Glomerular endothelial cell (primary cell): ENCODE data around the gene KIF21A. TPM values are rescaled to one million over a fixed set of nuclear protein-coding genes. Genes with fewer than 3 reads are reported as not detected.

ENCODE experiments used
- DNase-seq: peaks from one replicate; pipeline ENCODE4 v3.0.0-alpha.2; 2011; ENCODE audit warnings: low read depth, low spot score; ENCODE audit errors: extremely low read depth
- total RNA-seq: library from RNA; depleted of rRNA; stranded (reverse); fragments of >200 nt; gene quantifications from 2 replicates; pipeline ENCODE4 v1.2.3, GENCODE V29; 2015

KIF21A gene
- total RNA-seq, 1 donor from 2014 or later, result 11.0 TPM

DNA sequence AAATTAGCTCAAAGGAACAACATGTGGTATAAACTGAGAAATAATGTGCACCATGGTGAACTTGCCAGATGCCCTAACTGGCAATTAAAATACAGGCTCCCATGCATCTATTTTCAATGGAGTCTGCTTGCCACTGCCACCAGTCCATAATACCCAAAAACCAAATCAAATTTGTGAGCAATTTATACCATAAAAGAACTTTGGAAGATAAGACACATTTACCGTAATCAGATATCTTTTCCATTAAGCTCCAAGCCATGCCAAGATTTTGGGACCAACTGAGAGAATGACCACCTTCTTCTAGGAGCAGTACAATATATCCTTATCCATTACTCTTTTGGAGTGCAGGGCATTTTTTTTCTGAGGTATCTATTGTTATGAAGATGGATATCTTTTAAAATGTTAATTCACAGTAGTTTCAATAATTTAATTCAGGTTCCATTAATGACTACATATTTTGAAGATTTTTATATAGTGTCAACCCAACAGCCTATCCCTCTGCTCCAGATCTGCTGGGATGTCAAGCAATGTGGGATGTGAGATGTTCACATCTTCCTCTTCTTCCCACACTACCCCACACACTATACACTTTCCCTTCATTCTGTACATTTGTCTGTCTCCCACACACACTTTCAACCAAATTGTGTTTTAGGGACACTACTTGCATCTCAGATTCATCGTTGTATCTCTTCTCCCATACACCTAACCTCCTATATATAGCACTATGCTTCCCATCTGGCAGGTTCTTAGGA lies 53.3 kb downstream of the KIF21A start:
- no peak for DNase-seq

DNA sequence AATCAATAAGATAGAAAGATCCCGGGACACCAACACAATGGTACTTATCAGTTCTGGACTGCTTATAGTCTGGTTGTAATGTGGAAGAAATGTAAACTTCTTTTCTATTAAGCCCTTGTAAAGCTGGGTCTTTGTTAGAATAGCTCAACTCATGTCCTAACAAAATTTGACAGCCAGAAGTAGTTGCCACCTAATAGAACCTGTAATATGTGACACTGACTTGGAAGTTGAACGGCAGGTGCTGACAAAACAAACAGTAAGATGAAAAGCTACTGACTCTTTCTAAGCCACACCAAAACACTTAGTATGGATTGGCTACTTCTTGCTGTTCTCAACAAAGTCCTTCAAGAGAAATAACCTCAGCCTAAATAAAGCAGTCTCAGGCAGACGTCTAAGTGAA lies 56.6 kb downstream of the KIF21A start:
- DNase-seq, result no peak

DNA sequence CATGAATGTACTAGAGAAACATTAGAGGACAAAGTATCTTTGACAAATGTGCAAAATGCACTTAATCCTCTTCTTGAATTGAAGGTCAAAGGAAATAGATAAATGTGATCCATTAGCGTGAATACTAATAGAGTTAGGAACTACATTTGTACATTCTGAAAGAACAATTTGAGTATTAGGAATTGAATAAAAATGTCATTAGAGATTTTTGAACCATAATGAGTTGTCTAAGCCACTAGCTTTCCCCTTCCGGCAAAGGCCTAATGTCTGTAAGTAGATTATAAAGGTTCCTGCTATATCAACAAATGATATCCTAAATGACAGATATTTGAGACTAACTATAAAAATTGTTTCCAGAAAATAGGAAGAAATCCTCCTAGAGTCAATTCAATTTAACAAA lies 59.8 kb downstream of the KIF21A start:
- DNase-seq, result no peak

DNA sequence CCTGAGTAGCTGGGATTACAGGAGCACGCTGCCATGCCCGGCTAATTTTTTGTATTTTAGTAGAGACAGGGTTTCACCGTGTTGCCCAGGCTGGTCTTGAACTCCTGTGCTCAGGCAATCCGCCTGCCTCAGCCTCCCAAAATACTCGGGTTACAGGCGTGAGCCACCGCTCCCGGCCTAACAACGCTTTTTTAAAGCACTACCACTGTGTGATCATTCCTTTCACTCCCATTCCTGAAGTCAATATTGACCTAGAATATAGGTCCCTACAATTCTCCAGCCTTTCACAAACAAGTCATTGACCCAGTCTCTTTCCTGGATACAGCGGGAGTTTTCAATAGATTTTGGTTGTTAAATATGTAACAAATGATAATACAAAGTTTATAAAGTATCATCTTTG lies 62.8 kb downstream of the KIF21A start:
- DNase-seq, result no peak

DNA sequence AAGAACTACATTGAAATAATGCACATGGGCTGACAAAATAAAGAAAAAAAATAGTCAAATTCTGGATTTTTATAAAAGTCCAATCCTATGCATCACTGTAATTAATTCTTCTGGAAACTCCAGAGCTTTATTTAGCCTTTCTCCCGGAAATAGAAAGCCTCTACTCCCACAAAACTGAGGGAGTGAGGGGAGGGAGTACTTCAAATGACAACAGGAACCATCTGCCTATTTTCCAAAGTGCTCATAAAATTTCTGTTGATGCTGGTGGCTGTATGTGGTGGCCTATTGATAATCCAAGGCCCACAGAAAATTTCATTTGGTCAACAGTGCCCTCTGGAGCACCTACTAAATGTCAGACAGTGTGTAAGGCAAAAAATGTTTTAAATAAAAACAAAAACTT lies 64.6 kb downstream of the KIF21A start:
- DNase-seq, result no peak

DNA sequence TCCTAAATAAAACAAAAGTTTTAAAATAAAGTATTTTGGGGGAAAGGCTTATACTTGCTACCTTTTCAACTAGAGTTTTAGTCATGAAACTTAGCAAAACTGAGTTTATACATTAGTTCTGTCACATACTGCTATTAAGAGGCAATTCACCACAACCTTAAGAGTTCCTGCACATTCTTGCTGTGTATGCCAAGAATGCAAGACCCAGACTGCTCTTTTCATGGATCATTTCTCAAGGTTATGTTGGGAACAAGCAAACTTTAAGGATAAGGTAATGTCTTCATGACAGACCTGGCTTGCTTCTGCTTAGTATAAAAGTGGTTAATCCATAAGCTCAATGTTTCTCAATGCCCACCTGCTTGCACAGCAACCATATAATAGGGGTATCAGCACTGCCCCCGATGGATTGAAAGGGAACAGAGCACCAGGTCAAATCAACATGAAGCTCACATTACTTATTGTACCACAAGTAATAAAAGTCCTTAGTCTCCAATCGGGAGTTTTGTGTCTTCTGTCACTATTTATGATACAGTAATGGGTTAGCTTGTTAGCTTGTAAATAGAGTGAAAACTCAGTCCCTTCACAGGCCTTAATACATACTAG lies 67.6 kb downstream of the KIF21A start:
- no peak for DNase-seq

DNA sequence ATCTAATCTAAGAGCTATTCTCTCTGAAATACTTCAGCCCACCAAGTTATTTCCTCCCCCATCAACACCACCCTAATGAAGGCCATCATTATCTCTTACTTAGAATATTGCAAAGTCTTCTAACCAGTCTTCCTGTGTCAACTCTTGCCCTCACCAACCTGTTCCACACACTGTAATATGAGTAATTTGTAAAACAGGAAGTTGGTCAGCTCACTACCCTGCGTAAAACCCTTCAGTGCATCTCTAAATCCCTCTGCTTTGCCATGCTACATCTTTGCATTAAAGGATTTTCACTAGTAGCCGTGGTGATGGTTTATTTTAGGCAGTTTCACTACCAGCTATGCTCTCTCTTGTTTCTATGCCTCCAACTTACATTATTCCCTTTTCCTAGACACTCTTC lies 70.0 kb downstream of the KIF21A start:
- DNase-seq, result no peak

DNA sequence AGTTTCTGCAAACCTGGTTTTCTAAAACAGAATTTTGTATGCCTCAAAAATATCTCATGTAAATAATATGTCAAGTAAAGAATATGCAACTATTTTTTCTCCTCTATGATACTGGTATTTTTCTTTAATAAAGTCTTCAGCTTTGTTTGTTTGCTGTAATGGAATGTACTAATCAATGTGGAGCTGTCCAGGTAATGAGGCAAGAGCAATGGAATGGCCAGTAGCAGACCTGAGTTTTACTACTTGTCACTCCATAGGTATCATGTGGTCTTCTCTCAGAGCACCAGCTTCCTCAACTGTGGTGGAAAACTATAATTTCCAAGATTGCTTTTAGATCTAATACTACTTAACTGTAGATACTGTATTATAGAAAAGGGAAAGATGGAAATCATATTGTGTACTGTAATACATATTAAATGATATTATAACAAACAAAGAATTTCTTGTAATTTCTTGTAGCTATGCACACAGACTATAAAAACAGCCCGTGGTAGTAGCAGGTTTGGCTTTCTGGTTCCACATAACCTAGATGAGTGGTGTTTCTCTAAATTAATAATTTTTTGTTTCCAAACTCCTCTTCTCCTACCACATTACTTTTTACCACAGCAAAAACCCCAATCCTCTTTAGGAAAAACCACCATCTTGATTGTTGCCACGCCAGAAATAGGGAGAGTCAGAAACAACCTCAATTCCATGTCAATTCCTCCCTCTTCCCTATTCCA lies 70.6 kb downstream of the KIF21A start:
- no peak for DNase-seq

DNA sequence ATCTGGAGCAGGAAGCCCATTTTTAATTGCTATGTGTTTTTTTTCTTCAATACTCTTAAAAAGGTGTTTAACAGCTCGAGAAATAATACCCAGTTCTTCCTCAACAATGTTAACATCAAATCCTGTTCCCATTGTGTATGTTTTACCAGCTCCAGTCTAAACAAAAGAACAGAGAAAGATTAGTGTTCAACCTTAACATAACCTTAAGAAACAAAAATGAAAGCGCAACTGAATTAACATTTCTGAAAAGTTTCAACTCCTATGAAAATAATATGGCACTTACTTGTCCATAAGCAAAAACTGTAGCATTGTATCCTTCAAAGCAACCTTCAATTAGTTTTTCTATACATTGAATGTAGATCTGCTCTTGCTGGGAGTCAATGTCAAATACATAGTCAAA lies 73.2 kb downstream of the KIF21A start:
- no peak for DNase-seq

DNA sequence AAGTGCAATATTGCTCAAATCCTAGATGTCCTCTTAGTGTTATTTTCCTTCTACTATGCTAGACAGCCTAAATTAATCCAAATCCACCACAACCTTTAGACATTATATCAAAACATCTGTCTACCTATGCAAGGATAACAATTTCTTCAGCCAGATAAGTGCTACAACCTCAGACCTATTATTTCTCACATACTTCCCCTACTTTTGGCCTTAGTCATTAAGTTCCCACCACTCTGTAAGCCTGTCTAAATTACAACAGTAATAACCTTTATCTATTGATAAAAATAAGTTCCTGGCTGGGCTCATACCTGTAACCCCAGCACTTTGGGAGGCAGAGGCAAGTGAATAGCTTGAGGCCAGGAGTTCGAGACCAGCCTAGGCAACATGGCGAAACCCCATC lies 74.0 kb downstream of the KIF21A start:
- no peak for DNase-seq

DNA sequence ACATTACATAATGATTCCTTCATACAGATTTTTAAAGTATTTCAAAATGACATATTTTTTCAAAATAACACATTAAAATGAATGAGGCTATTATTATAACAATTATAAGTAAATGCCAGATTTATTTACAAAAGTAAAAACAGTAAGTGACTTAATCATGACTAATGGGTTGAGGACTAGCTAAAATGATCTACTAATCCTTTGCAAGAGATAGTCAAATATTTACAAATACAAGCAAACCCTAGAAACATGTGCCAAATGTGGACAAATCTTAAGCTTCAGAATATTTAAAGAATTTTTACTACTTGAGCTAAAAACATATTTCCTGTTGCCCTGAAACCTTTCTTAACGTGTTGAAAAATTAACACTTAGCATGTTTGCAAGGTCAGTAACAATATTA lies 74.8 kb downstream of the KIF21A start:
- DNase-seq, result no peak

DNA sequence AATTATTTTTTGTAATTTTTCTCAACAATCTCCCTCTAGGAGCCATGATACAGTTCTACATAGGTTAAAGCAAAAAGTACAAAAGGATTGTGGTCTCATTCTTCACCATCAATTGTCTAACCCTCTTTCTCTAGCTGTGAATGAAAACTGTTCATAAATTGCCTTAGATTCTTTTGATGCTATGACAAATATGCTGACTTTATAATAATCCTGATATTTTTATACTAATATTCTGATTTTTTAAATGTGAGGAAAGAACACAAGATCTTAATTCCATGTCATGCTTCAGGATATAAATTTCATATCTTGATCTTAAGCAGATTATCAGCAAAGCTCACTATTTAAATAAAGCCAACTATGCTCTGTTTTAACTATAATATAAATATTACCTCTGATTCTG lies 75.4 kb downstream of the KIF21A start:
- DNase-seq, result no peak

DNA sequence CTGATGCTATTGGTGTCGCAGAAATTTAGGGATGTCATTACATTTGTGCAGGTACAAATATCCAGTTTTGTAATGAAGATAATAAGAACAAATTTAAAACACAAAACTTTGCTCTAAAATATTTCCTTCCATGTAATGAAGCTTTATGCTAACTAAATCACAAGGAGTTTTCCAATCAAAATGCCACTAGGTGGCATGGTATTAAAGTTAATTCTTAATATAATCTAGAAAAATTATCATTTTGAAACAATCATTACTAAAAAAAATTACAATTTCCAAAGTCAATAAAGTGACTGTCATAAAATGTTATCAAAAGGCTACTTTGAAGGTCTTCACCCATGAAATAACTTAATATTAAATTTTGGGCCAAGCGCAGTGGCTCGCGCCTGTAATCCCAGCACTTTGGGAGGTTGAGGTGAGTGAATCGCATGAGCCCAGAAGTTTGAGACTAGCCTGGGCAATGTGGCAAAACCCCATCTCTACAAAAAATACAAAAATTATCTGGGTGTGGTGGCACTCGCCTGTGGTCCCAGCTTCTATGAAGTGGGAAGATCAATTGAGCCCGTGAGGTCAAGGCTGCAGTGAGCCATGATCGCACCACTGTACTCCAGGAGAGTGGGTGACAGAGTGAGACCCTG lies 77.4 kb downstream of the KIF21A start:
- no peak for DNase-seq

DNA sequence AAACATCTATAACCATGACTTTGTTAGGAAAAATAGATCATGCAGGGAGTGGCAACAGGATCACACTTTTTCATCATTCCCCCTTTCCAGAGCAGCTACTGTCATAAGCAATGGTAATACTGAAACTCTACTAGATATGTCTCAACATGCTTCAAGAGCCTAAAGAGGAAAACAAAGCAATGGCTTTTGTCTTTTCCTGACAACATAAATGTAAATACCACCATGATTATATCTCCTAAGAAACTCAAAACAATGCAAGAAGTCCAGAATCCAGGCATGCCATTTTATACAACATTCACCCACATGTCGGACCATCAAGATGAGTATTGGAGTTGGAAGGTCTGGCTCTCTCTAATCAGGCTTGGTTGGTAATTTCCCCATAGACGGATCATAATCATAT lies 78.7 kb downstream of the KIF21A start:
- DNase-seq, result no peak

DNA sequence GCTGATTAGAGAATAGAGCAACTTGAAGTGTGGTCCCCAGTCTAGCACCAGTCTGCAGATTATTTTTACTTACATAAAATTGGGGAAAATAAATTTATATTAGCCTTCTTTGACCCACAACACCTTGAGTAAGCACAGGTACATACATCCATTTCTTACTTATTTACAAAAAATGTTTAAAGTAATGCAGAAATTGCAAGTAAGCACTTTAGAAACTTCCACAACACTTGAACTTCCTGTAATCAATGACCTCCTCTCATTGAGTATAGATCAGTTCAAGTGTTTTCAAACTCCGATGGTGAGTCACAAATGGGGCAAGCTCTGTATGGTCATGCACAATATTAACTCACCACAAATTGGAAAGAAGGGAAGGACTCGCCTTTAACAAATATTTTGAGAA lies 83.3 kb downstream of the KIF21A start:
- no peak for DNase-seq

DNA sequence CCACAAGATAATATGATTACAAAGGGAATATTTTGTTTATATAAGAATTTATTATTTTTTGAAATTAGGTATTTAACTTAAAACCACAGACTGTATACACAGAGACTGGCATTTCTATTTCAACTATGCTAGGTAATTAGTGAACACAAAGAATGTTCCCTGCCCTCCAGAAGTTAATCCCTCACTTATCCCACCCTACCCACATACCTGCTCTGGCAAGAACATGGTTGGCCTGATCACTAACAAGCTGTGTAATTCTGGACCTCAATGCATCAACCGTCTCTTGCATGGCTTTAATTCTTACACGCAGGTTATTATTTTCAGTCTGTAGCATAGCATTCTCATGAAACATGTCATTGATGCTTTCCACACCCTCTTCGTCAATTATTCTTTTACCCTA lies 85.9 kb downstream of the KIF21A start:
- no peak for DNase-seq

DNA sequence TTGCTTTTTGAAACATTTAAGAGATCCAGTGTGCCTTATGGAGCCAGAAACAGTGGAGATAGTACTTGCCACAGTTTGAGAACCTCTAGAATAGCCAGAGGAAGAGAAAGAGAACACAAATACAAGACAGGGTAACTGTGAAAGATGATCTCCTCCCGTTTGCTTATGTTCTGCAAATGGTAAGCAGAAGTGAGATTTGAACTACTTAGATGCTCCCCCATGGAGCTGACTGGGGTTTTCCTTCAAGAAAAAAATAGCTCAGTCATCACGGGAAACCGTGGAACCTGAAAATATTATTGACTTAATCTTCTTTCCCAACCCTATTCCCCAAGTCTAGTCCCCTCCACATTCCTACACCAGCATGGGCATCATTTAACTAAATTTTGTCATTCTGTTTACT lies 87.1 kb downstream of the KIF21A start:
- DNase-seq, result no peak

DNA sequence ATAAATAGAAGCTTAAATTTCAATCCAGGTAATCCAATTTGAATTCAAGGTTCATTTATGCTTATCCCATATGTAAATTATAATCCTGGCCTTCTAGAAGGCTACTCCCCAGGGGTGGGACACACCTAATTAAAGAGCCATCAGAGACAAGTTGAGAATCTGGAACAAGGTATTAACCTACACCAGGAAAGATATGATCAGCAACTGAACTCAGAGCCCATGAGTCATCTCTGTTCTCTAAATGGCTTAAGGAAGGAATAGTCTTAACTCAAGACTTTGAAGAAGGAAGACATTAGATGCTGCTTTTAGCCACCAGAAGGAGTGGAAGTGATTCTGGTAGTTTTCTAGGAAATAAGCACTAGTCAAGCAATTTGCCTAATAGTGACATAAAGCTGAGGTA lies 88.0 kb downstream of the KIF21A start:
- DNase-seq, result no peak

DNA sequence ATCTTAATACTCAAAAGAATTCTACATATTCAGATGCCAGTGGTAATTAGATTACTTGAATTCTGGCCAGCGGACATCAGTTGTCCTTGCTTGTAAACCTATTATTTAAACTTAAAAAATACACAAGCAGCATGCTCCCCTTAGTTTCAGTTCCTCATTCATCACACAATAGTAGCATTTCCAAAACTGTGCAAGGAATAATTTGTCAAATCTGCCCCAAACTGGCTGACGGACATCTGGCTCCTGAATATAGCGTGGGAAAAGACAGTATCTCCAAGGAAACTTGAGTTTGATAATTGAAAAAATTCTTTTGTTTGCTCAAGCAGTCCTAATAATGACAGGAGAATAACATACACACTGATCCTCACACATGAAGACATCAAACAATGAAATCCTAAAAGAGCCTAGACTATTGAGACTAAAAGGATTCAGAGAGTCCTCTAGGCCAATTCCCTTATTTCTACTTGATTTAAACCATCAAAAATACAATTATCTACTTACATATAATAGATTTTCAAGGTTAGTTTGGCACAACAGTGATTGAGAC lies 90.4 kb downstream of the KIF21A start:
- DNase-seq, result no peak

DNA sequence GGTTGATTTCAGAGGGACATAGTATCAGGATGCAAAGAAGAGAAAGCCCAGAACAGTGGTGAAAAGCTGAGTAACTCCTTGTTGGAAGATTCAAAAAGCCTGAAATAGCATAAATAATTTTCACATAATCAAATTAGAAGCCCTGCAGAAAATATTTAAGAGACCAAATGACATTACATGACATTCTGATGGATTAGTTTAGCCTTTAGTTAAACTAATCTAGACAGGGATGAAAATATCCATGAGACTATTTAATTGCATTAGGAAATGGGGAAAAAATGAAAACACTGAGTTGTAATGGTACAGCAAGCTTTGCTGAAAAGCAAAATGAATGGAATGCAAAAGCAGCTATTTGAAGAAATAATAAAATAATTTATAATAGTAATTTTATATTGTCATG lies 91.8 kb downstream of the KIF21A start:
- DNase-seq, result no peak

DNA sequence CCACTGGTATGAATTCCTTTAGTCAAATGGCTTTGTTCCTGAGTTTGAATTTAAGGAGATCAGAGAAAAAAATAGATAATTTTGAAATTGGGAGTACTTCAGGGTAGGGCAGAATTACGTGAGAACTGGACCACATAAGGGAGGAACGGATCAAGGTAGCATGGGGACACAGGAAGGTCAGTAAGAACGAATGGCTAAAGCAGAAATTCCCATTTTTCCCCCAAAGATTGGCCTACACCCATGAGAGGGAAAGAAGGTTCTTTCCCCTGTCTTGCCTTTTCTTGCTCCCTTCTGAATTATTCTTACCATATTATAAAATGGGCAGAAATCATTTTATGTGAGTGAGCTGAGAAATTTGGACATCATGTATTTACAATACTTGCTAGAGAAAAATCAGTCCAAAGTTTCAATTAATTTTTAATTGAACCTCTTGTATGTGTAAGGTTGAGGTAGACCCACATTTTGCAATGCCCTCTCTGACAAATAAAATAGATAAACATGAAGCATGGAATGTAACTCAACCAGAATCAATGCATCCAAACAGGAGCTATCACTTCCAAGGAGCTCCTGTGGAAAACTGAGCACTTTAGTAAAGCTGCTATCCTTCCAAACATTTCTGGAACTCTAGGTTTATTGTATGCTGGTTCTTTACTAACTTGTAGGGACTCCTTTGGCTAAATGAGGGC lies 93.8 kb downstream of the KIF21A start:
- DNase-seq, result no peak
